SK-N-SH (cell line): ENCODE results near the gene TRAM2. TPM values are rescaled to one million over a fixed set of nuclear protein-coding genes. Genes with fewer than 3 reads are reported as not detected.
A peak's percentile ranks its signal among the peaks of the same experiment; 100 is the strongest.

Experiments
- CTCF ChIA-PET: fragments of 300-600, 350-600 bp; formaldehyde crosslinking; extraction: SDS; loops from one replicate; lab custom pipeline; 2021; lab: Yijun Ruan, JAX
- POLR2A ChIA-PET: fragments of 350-600 bp; sonication (Branson Sonifier 250); formaldehyde crosslinking; extraction: SDS; loops from one replicate; lab custom pipeline; 2020; ENCODE audit warnings: antibody characterized with exemption, inconsistent platforms; lab: Yijun Ruan, JAX
- DNase-seq: peaks from one replicate; pipeline ENCODE4 v3.0.0; 2012
- H2AFZ ChIP-seq: fragments of 200-600 bp; sonication (generic); 2 replicates; pipeline ENCODE4 v1.8.1; 2016; ENCODE audit warnings: antibody characterized with exemption, mild to moderate bottlenecking, low read depth
- H3F3A ChIP-seq: fragments of 200-600 bp; sonication (generic); replicated peaks from 2 replicates; pipeline ENCODE3; 2016; ENCODE audit warnings: antibody characterized with exemption, mild to moderate bottlenecking; ENCODE audit not compliant: insufficient read depth
- H3K27ac ChIP-seq, 2 experiments: fragments of 200-500 bp in 1 of 2; fragments of 200-600 bp in 1 of 2; sonication (Bioruptor generic) in 1 of 2; sonication (generic), shearing (Covaris generic) in 1 of 2; 2 replicates each; pipeline versions ENCODE4 v1.5.1 to v1.6.1; 2014 to 2016; ENCODE audit warnings: low read depth in 2 of 2, inconsistent platforms in 1 of 2, low read length in 1 of 2, mild to moderate bottlenecking in 1 of 2, mixed read lengths in 1 of 2
- H3K27me3 ChIP-seq: fragments of 200-600 bp; sonication (generic), shearing (Covaris generic); 2 replicates; pipeline ENCODE4 v1.6.1; 2016; ENCODE audit warnings: mixed run types; ENCODE audit not compliant: insufficient read depth
- H3K36me3 ChIP-seq, 2 experiments: fragments of 200-500 bp in 1 of 2; fragments of 200-600 bp in 1 of 2; sonication (Bioruptor generic) in 1 of 2; sonication (generic) in 1 of 2; replicated peaks in 1 of 2; 2 replicates each; pipeline versions ENCODE3 to v1.5.1; 2014 to 2016; ENCODE audit warnings: low read length in 1 of 2, mild to moderate bottlenecking in 1 of 2; ENCODE audit not compliant: insufficient read depth in 2 of 2, control insufficient read depth in 1 of 2
- H3K4me1 ChIP-seq, 2 experiments: fragments of 200-500 bp in 1 of 2; fragments of 200-600 bp in 1 of 2; sonication (Bioruptor generic) in 1 of 2; sonication (generic), shearing (Covaris generic) in 1 of 2; 2 replicates each; pipeline versions ENCODE4 v1.5.1 to v1.6.1; 2014 to 2016; ENCODE audit warnings: low read depth in 1 of 2, low read length in 1 of 2, mixed run types in 1 of 2; ENCODE audit not compliant: insufficient read depth in 2 of 2, control insufficient read depth in 1 of 2
- H3K4me2 ChIP-seq: fragments of 200-600 bp; sonication (generic), shearing (Covaris generic); 2 replicates; pipeline ENCODE4 v1.6.1; 2017; ENCODE audit warnings: mixed run types
- H3K4me3 ChIP-seq, 2 experiments: fragments of 200-500 bp in 1 of 2; fragments of 200-600 bp in 1 of 2; sonication (Bioruptor generic) in 1 of 2; sonication (generic), shearing (Covaris generic) in 1 of 2; 2 replicates each; pipeline versions ENCODE4 v1.5.1 to v1.8.1; 2014 to 2016; ENCODE audit warnings: low read depth in 2 of 2, inconsistent platforms in 1 of 2, low read length in 1 of 2, mild to moderate bottlenecking in 1 of 2, mixed read lengths in 1 of 2, moderate library complexity in 1 of 2
- H3K79me2 ChIP-seq: fragments of 200-600 bp; sonication (generic); 2 replicates; pipeline ENCODE4 v1.8.1; 2017; ENCODE audit warnings: mild to moderate bottlenecking; ENCODE audit not compliant: insufficient read depth
- H3K9ac ChIP-seq: fragments of 200-600 bp; sonication (generic); 2 replicates; pipeline ENCODE4 v1.6.1; 2017; ENCODE audit warnings: mixed run types
- H3K9me2 ChIP-seq: fragments of 200-600 bp; sonication (generic); 2 replicates; pipeline ENCODE4 v1.6.1; 2017; ENCODE audit warnings: mixed run types
- H3K9me3 ChIP-seq: fragments of 200-600 bp; sonication (generic); 2 replicates; pipeline ENCODE4 v1.6.1; 2017; ENCODE audit warnings: mixed run types, mild to moderate bottlenecking, moderate library complexity
- H4K20me1 ChIP-seq: fragments of 200-600 bp; sonication (generic); 2 replicates; pipeline ENCODE4 v1.6.1; 2017; ENCODE audit warnings: mild to moderate bottlenecking, mixed run types; ENCODE audit not compliant: insufficient read depth
- CHD2 ChIP-seq: fragments of 150-350 bp; IDR thresholded peaks from 2 replicates; pipeline ENCODE4 v1.6.1; 2018; ENCODE audit warnings: low read length; ENCODE audit not compliant: partially characterized antibody
- ELF1 ChIP-seq: IDR thresholded peaks from 2 replicates; pipeline ENCODE4 v1.4.0; 2012
- EP300 ChIP-seq, 2 experiments: IDR thresholded peaks; 2 replicates each; pipeline versions ENCODE4 v1.4.0 to v1.6.1; 2012; ENCODE audit warnings: borderline replicate concordance in 1 of 2, low read depth in 1 of 2, low read length in 1 of 2
- EZH2phosphoT487 ChIP-seq: fragments of 200-600 bp; sonication (generic); IDR thresholded peaks from 2 replicates; pipeline ENCODE4 v1.6.1; 2017; ENCODE audit warnings: low read depth, mixed run types, mild to moderate bottlenecking, antibody characterized with exemption, moderate library complexity, borderline replicate concordance
- JUND ChIP-seq: IDR thresholded peaks from 2 replicates; pipeline ENCODE4 v1.4.0; 2012
- NFIC ChIP-seq: IDR thresholded peaks from 2 replicates; pipeline ENCODE4 v1.4.0; 2012; ENCODE audit warnings: borderline replicate concordance
- NRF1 ChIP-seq: IDR thresholded peaks from 2 replicates; pipeline ENCODE4 v1.6.1; 2012; ENCODE audit warnings: low read depth, mild to moderate bottlenecking, low read length
- RAD21 ChIP-seq: IDR thresholded peaks from 2 replicates; pipeline ENCODE4 v1.6.1; 2012; ENCODE audit warnings: mild to moderate bottlenecking, low read length
- TAF1 ChIP-seq: IDR thresholded peaks from 2 replicates; pipeline ENCODE4 v1.6.1; 2012; ENCODE audit warnings: low read depth, mild to moderate bottlenecking, low read length, moderate library complexity, borderline replicate concordance
- TCF12 ChIP-seq: IDR thresholded peaks from 2 replicates; pipeline ENCODE4 v1.4.0; 2012
- TEAD4 ChIP-seq: IDR thresholded peaks from 2 replicates; pipeline ENCODE4 v1.4.0; 2012; ENCODE audit warnings: mild to moderate bottlenecking, borderline replicate concordance; ENCODE audit not compliant: insufficient read depth
- YY1 ChIP-seq: IDR thresholded peaks from 2 replicates; pipeline ENCODE4 v1.4.0; 2012; ENCODE audit warnings: low read depth, mild to moderate bottlenecking
- WGBS: methylation state at CpG from one replicate; pipeline ENCODE4 v1.1.6; 2017; ENCODE audit warnings: low lambda C conversion rate; 5-methylcytosine and 5-hydroxymethylcytosine counted together
- polyA plus RNA-seq, 3 experiments: library from polyadenylated mRNA; depleted of rRNA; stranded (reverse); fragments of >200 nt; gene quantifications; 2 replicates each; pipeline ENCODE4 v1.2.3, GENCODE V29; 2012
- TF ChIP-seq, protein P1 (sequence below): fragments of 150-350 bp; IDR thresholded peaks from 2 replicates; pipeline ENCODE4 v1.6.1; 2017; ENCODE audit warnings: antibody characterized with exemption, low read length, low read depth, borderline replicate concordance
- TF ChIP-seq, protein P2 (sequence below): fragments of 150-350 bp; IDR thresholded peaks from 2 replicates; pipeline ENCODE4 v1.6.1; 2016; ENCODE audit warnings: mild to moderate bottlenecking, low read depth, low read length
- TF ChIP-seq, protein P3 (sequence below): IDR thresholded peaks from 2 replicates; pipeline ENCODE4 v1.4.0; 2012; ENCODE audit warnings: low read depth, borderline replicate concordance

TRAM2 gene
- polyA plus RNA-seq, 1 of the 3 experiments (the other 2 are of a cell fraction), result 26.4 TPM

DNA sequence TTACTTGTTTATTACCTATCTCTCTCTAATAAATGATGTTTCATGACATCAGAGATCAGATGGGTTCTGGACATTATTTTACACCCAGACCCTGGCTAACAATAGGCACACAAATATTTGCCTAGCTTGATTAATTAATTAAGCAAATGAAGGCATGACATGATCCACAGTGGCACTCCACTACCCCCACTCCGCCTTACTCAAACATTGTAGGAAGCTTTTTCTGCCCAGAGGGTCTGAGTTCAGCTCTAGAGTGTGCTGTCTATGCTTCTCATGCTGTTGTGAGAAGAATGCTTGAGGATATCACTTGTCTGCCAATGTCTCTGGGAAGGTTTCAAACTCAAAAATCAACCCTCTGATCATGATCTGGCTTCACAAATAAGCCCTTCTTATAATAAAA is 45.0 kb downstream of the TRAM2 start (continued):
- no peak for TF ChIP-seq TAF1
- no peak for TF ChIP-seq TCF12
- no peak for TF ChIP-seq JUND
- TF ChIP-seq, protein P1, sequence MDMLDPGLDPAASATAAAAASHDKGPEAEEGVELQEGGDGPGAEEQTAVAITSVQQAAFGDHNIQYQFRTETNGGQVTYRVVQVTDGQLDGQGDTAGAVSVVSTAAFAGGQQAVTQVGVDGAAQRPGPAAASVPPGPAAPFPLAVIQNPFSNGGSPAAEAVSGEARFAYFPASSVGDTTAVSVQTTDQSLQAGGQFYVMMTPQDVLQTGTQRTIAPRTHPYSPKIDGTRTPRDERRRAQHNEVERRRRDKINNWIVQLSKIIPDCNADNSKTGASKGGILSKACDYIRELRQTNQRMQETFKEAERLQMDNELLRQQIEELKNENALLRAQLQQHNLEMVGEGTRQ, result no peak
- no peak for TF ChIP-seq YY1
- TF ChIP-seq, protein P2, sequence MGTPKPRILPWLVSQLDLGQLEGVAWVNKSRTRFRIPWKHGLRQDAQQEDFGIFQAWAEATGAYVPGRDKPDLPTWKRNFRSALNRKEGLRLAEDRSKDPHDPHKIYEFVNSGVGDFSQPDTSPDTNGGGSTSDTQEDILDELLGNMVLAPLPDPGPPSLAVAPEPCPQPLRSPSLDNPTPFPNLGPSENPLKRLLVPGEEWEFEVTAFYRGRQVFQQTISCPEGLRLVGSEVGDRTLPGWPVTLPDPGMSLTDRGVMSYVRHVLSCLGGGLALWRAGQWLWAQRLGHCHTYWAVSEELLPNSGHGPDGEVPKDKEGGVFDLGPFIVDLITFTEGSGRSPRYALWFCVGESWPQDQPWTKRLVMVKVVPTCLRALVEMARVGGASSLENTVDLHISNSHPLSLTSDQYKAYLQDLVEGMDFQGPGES, result no peak
- TF ChIP-seq TEAD4, result no peak

DNA sequence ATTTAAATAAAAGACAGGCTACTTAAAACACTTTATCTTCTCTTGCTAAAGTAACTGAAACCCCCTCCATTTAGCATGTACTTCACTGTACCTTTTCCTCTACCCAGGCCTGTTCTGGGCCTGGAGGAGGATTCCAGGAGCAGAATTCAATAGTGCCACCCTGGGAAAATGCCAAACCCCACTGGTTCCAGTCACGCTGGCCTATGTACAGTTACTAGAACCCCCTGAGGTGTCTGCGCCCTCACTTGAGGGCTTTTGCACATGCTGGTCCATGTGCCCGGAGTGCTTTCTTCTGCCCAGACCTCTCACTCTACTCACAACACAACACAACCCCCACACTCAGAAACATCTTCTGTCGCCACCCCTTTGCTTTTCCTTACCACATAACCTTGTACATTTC is 45.5 kb downstream of the TRAM2 start:
- Histone ChIP-seq H3K79me2 (peaks cover 97% of the 10 kb centered on the region), H3F3A (peaks cover 5% of the 10 kb centered on the region), H3K9me2 (no peaks in the 10 kb centered on the region), H2AFZ (no peak overlapping the region), H3K9me3 (no peaks in the 10 kb centered on the region), H3K9ac (no peak overlapping the region), H4K20me1 (no peaks in the 10 kb centered on the region), H3K4me1 (peaks cover 6 to 28% of the 10 kb centered on the region in 2 experiments; a peak in 3 of 4 replicates), H3K4me2 (no peak overlapping the region), H3K36me3 (peaks cover 24 to 37% of the 10 kb centered on the region in 2 experiments), H3K27ac (peak overlapping the region in 1 of 2 experiments; percentile 0; a peak in 2 of 4 replicates), H3K27me3 (no peaks in the 10 kb centered on the region)
- POLR2A ChIA-PET, result no interaction called here
- 85% methylated on average over 4 of the region's 4 CpGs for WGBS
- TF ChIP-seq NFIC, result no peak
- TF ChIP-seq EZH2phosphoT487, result no peak
- no peak for TF ChIP-seq ELF1
- TF ChIP-seq TEAD4, result no peak
- no peak for TF ChIP-seq RAD21
- no peak for TF ChIP-seq CHD2
- no peak for TF ChIP-seq NRF1
- TF ChIP-seq, protein P2, result no peak
- TF ChIP-seq, protein P3, sequence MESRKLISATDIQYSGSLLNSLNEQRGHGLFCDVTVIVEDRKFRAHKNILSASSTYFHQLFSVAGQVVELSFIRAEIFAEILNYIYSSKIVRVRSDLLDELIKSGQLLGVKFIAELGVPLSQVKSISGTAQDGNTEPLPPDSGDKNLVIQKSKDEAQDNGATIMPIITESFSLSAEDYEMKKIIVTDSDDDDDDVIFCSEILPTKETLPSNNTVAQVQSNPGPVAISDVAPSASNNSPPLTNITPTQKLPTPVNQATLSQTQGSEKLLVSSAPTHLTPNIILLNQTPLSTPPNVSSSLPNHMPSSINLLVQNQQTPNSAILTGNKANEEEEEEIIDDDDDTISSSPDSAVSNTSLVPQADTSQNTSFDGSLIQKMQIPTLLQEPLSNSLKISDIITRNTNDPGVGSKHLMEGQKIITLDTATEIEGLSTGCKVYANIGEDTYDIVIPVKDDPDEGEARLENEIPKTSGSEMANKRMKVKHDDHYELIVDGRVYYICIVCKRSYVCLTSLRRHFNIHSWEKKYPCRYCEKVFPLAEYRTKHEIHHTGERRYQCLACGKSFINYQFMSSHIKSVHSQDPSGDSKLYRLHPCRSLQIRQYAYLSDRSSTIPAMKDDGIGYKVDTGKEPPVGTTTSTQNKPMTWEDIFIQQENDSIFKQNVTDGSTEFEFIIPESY, result no peak
- TF ChIP-seq EP300 (IDR thresholded peaks at IDR 0.05; ENCODE audit: borderline replicate concordance in 1 of 2, low read depth in 1 of 2, low read length in 1 of 2), result no peak
- TF ChIP-seq, all 33 proteins: peak for 0
- no peak overlapping the region for H3K4me3 ChIP-seq
- CTCF ChIA-PET, result interaction anchor here (2.6 kb wide), 1 partner anchor 11 kb away, joined by 6 read pairs; no protein-coding TSS in a partner anchor
- DNase-seq, result no peak
